Fibroblast of villous mesenchyme (primary cell): ENCODE results near the gene UGGT1. TPM values are rescaled to one million over a fixed set of nuclear protein-coding genes. Genes with fewer than 3 reads are reported as not detected.

Source experiments
- DNase-seq: peaks from one replicate; pipeline ENCODE4 v3.0.0-alpha.2; 2010; ENCODE audit warnings: low read depth
- H3K4me3 ChIP-seq: 2 replicates; pipeline ENCODE4 v1.5.1; 2011; ENCODE audit warnings: low read depth, mild to moderate bottlenecking, low read length
- total RNA-seq: library from RNA; depleted of rRNA; stranded (reverse); fragments of >200 nt; gene quantifications from 2 replicates; pipeline ENCODE4 v1.2.3, GENCODE V29; 2012
- TF ChIP-seq, protein P1 (sequence below): IDR thresholded peaks from 2 replicates; pipeline ENCODE4 v1.5.1; 2012; ENCODE audit warnings: low read depth, mild to moderate bottlenecking, low read length; ENCODE audit not compliant: insufficient read depth

UGGT1 gene
- total RNA-seq, 1 donor = 75.1 TPM

DNA sequence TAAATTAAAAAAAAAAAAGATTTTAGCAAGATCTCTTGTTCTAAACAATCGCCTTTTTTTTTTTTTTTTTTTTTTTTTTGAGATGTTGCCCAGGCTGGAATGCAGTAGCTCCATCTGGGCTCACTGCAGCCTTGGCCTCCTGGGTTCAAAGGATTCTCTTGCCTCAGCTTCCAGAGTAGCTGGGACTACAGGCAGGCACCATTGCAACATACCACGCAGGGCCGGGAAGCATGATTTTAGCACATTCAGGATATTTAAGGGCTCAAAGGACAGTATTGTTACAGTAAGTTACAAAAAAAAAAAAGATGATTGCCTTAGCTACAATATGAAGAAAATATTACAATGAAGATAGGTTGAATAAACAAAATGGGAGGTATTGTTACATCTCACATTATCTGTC is 33.7 kb upstream of the UGGT1 start:
- no peak overlapping the region for H3K4me3 ChIP-seq
- TF ChIP-seq, protein P1, sequence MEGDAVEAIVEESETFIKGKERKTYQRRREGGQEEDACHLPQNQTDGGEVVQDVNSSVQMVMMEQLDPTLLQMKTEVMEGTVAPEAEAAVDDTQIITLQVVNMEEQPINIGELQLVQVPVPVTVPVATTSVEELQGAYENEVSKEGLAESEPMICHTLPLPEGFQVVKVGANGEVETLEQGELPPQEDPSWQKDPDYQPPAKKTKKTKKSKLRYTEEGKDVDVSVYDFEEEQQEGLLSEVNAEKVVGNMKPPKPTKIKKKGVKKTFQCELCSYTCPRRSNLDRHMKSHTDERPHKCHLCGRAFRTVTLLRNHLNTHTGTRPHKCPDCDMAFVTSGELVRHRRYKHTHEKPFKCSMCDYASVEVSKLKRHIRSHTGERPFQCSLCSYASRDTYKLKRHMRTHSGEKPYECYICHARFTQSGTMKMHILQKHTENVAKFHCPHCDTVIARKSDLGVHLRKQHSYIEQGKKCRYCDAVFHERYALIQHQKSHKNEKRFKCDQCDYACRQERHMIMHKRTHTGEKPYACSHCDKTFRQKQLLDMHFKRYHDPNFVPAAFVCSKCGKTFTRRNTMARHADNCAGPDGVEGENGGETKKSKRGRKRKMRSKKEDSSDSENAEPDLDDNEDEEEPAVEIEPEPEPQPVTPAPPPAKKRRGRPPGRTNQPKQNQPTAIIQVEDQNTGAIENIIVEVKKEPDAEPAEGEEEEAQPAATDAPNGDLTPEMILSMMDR = no peak
- DNase-seq = no peak

DNA sequence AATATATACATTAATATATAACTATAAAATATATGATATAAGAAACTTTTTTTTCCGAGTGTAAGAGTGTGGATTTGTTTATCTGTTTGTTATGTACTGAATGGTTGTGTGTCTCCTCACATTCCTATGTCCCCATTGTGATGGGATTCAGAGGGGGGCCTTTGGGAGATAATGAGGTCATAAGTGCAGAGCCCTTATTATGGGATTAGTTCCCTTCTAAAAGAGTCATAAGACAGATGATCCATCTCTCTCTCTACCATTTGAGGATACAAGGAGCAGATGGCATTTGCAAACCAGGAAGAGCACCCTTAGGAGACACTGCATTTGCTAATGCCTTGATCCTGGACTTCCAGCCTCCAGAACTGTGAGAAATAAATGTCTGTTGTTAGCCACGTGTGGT is 32.9 kb upstream of the UGGT1 start:
- no peak for DNase-seq
- TF ChIP-seq, protein P1 = no peak
- H3K4me3 ChIP-seq = no peak overlapping the region

DNA sequence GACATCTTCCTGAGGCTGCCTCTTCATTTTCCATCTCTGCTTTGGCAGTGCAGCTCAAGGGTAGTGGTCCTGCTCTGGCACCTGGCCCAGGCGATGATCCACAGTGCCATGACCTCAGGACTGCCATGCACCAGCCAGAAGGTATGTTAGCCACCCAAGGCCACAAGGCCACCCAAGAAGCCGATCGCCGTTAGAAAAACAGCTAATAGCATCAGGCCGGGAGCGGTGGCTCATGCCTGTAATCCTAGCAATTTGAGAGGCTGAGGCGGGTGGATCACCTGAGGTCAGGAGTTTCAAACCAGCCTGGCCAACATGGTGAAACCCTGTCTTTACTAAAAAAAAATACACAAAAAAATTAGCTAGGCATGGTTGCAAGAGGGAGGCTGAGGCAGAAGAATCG is 28.4 kb upstream of the UGGT1 start:
- TF ChIP-seq, protein P1 = no peak
- no peak for DNase-seq
- no peak overlapping the region for H3K4me3 ChIP-seq

DNA sequence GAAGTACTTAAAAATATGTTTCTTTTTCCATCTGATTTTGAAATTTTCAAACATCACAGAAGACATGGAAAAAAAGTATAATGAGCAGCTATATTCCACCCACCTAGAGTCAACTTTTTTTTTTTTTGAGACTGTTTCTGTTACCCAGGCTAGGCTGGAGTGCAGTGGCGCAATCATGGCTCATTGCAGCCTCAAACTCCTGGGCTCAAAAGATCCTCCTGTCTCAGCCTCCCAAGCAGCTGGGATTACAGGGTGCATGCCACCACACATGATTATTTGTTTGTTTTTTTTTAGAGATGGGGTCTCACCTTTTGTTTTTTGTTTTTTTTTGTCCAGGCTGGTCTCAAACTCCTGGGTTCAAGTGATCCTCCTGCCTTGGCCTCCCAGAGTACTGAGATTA is 26.6 kb upstream of the UGGT1 start:
- TF ChIP-seq, protein P1 = no peak
- no peak for DNase-seq
- H3K4me3 ChIP-seq = no peak overlapping the region

DNA sequence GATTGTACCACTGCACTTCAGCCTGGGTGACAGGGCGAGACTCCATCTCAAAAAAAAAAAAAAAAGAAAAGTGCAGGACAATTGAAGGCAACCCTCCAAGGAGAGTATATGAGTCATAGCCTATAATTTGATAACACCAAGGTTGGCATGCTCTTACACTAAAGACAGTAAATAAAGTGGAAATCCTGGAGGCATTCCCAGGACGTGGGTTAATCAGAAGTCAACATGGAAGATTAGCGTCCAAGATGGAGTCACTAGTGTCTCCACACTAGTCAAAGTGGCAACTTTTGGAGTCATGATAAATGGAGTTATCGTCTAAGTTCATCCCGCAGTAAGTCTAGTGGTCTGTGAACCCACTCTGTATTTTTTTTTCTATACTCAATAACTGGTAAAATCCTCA is 21.2 kb upstream of the UGGT1 start:
- TF ChIP-seq, protein P1 = no peak
- DNase-seq = no peak
- H3K4me3 ChIP-seq = no peak overlapping the region

DNA sequence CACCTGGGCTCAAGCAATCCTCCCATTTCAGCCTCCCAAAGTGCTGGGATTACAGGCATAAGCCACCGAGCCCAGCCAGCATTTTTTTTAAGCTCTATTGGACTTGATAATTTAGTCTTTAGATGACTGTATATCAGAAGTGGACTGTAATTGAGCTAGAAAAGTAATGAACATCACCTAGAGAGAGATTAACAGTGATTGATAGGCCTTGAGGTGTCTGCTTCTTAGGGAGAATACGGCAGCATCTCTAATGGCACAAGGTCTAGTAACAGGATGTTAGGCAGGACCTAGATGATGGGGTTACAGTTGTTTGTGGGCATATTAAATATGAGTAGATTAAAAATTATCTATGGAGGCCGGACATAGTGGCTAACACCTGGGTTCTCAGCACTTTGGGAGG is 17.7 kb upstream of the UGGT1 start:
- TF ChIP-seq, protein P1 = no peak
- H3K4me3 ChIP-seq = no peak overlapping the region
- no peak for DNase-seq

DNA sequence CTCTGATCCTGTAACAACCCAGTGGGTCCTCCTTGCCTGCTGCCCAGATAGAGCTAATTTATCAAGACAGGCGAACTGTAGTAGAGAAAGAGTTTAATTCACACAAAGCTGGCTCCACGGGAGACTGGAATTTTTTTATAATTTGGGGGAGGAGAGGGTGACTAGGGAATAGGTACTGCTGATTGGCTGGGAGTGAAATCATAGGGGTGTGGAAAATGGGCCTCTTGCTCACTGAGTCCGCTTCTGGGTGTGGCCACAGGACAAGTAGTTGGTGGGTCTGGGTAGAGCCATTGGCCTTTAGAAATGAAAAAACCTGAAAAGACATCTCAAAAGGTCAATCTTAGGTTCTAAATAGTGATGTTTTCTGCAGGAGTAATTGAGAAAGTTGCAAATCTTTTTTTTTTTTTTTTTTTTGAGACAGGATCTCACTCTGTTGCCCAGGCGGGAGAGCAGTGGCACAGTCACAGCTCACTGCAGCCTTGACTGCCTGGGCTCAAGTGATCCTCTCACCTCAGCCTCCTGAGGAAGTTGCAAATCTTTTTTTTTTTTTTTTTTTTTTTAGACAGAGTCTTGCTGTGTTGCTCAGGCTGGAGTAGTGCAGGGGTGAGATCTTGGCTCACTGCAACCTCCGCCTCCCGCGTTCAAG is 14.4 kb upstream of the UGGT1 start:
- DNase-seq = no peak
- no peak overlapping the region for H3K4me3 ChIP-seq
- TF ChIP-seq, protein P1 = no peak
